HG03064 (cell line): Measurements from ENCODE around the gene ATRX.
"Not testable (repeated sequence)": the region's sequence is repeated elsewhere in the genome, so short reads cannot be mapped to it uniquely, and the experiment has no call there.

Experiments
- ATAC-seq: cut with Tn5 transposase; IDR thresholded peaks from one replicate; pipeline ENCODE4 v1.9.1; 2021; ENCODE audit warnings: low read depth; ENCODE audit not compliant: unreplicated experiment

ATRX gene

DNA sequence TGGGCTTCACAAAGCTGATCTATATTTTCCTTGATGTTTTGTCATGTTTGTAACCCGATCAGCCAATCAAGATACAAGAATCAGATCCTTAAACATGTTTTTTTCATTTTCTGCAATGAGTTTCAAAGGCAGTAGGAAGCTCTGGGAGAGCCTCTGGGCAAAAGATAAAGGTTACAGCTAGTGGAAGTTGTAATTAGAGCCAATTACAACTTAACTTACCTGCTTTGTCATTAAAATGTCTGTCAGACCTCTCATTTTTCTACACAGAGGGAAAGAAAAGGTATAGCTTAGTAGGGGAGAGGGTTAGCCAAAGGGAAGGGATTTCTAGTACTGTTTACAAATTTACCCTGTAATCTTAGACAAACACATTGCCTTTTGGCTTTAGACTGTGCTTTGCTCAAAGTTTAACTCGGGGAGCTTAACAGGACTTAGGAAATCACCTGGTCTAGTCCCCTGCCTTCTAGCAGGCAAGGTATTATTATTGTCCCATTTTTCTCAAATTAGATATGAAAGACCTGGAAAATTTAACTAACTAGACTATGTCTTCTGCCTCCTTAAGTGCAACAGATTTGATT is 283.0 kb downstream of the ATRX start:
- ATAC-seq = no peak

DNA sequence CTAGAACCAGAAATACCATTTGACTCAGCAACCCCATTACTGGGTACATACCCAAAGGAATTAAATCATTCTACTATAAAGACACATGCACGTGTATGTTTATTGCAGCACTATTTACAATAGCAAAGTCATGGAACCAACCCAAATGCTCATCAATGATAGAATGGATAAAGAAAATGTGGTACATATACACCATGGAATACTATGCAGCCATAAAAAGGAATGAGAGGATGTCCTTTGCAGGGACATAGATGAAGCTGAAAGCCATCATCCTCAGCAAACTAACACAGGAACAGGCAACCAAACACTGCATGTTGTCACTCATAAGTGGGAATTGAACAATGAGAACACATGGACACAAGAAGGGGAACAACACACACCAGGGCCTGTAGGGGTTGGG is 285.9 kb downstream of the ATRX start:
- ATAC-seq = not testable (repeated sequence)

DNA sequence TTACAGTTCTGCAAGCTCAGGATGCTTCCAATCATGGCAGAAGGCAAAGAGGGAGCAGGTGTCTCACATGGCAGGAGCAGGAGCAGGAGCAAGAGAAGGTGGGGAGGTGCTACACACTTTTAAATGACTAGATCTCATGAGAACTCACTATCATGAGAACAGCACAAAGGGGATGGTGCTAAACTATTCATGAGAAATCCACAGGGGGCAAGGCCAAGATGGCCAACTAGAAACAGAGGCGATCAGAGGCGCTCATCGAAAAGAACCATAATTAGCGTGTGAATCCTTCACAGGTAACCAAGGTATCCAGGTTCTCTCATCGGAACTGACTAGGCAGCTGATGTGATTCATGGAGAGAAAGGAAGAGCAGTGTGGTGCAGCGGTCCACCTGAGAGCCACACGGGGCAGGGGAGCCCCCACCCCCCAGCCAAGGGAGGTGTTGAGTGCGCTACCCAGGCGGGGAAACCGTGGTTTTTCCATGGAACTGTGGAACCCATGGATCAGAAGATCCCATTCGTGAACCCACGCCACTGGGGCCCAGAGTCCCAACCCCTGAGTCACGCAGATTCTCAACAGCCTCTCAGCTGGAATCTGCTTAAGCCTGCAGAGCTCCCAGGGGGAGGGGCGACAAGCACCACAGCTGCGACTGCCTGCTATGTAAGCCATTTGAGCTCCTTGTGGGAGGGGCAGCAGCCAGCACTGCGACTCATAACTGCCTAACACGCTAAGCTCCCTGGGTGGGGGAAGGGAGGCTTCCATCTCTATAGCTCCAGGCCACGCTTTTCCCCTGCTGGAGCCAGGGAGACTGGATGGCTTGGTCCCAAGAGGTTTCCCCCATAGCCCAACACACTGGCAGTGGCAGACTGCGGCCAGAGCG is 292.1 kb downstream of the ATRX start:
- no peak for ATAC-seq

DNA sequence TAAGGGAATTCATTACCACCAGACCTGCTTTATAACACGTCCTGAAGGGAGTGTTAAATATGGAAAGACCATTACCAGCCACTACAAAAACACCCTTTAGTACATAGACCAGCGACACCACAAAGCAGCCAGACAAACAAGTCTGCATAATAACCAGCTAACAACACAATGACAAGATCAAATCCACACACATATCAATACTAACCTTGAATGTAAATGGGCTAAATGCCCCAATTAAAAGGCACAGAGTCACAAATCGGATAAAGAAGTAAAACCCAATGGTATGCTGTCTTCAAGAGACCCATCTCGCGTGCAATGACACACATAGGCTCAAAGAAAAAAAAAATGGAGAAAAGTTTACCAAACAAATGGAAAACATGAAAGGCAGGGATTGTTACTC is 302.0 kb downstream of the ATRX start:
- no peak for ATAC-seq

DNA sequence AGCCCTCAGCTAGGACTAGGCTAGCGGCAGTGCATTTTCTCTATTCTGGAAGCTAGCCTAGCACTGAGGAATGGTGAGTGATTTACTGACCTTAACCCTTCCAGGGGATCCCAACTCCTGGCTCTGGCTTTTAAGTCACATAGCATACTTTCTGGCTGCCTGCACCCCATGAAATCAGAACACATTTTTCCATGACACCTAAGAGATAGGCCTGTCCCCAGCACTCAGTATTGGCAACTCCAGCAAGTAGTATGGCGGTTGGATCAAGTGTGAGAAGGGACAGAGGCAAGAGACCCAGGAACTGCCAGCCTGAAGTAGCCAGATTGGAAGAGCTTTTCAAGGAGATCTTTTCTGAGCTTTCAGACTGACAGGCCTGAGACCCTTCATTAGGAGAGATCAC is 330.6 kb downstream of the ATRX start:
- no peak for ATAC-seq
